Endothelial cell (in vitro differentiated cells): ENCODE results near the gene PPIA. TPM values are rescaled to one million over a fixed set of nuclear protein-coding genes. Genes with fewer than 3 reads are reported as not detected.
A peak's percentile ranks its signal among the peaks of the same experiment; 100 is the strongest.
"Not testable (repeated sequence)": the region's sequence is repeated elsewhere in the genome, so short reads cannot be mapped to it uniquely, and the experiment has no call there.

Source experiments
- DNase-seq: peaks from one replicate; pipeline ENCODE4 v3.0.0; 2021; ENCODE audit warnings: low spot score
- H3K27ac Mint-ChIP-seq: one replicate; pipeline ENCODE4 v1.8.0; 2021; ENCODE audit warnings: mixed read lengths, inconsistent platforms; ENCODE audit not compliant: unreplicated experiment
- H3K27me3 Mint-ChIP-seq: one replicate; pipeline ENCODE4 v1.8.0; 2021; ENCODE audit warnings: mild to moderate bottlenecking, moderate library complexity, mixed read lengths, inconsistent platforms; ENCODE audit not compliant: unreplicated experiment
- H3K36me3 Mint-ChIP-seq: one replicate; pipeline ENCODE4 v1.8.0; 2021; ENCODE audit warnings: mild to moderate bottlenecking, low read depth, mixed read lengths, inconsistent platforms; ENCODE audit not compliant: unreplicated experiment
- H3K4me1 Mint-ChIP-seq: one replicate; pipeline ENCODE4 v1.8.0; 2021; ENCODE audit warnings: mild to moderate bottlenecking, mixed read lengths, inconsistent platforms; ENCODE audit not compliant: unreplicated experiment
- H3K4me3 Mint-ChIP-seq: one replicate; pipeline ENCODE4 v1.8.0; 2021; ENCODE audit warnings: mild to moderate bottlenecking, mixed read lengths, inconsistent platforms; ENCODE audit not compliant: unreplicated experiment
- H3K9me3 Mint-ChIP-seq: one replicate; pipeline ENCODE4 v1.8.0; 2021; ENCODE audit warnings: mixed read lengths, inconsistent platforms; ENCODE audit not compliant: unreplicated experiment
- CTCF ChIP-seq: fragments of 200-600 bp; sonication (generic); IDR thresholded peaks from one replicate; pipeline ENCODE4 v1.5.0; 2021; ENCODE audit warnings: antibody characterized with exemption; ENCODE audit not compliant: unreplicated experiment
- total RNA-seq: library from RNA; stranded (reverse); fragmentation: NEBNext Ultra II Directional; extraction: Animal tissue kit (Norgen Biotek cat#: 25700); gene quantifications from one replicate; pipeline ENCODE4 v1.2.1, GENCODE V29; 2021; ENCODE audit not compliant: unreplicated experiment

The PPIA gene
- total RNA-seq, 1 donor from 2014 or later: 1,721 TPM

GRCh38 chr7:44845451-44845850 lies 49.0 kb downstream of the PPIA start:
- Mint-ChIP-seq H3K4me3 (no peak overlapping the region), H3K27me3 (peaks cover 3% of the 10 kb centered on the region), H3K9me3 (no peaks in the 10 kb centered on the region), H3K4me1 (peaks cover 21% of the 10 kb centered on the region), H3K36me3 (peaks cover 8% of the 10 kb centered on the region), H3K27ac (no peak overlapping the region)
- TF ChIP-seq CTCF: no peak
- no peak for DNase-seq

- Mint-ChIP-seq H3K4me1 (peaks cover 21% of the 10 kb centered on the region), H3K4me3 (peak overlapping the region; percentile 85)
- H3K9me3 Mint-ChIP-seq, H3K36me3 Mint-ChIP-seq, DNase-seq, H3K27ac Mint-ChIP-seq, H3K27me3 Mint-ChIP-seq: not testable (repeated sequence)
Observed at GRCh38 chr7:44846390-44846789, 49.9 kb downstream of the PPIA start.

GRCh38 chr7:44846816-44847508 lies 50.5 kb downstream of the PPIA start:
- Mint-ChIP-seq H3K27ac (peak overlapping the region; percentile 97), H3K4me1 (peaks cover 15% of the 10 kb centered on the region), H3K4me3 (peak overlapping the region; percentile 98), H3K36me3 (peaks cover 3% of the 10 kb centered on the region), H3K9me3 (no peaks in the 10 kb centered on the region), H3K27me3 (peaks cover 3% of the 10 kb centered on the region)
- no peak for DNase-seq
- no peak for TF ChIP-seq CTCF

- H3K4me3 Mint-ChIP-seq: peak overlapping the region; percentile 98
- H3K27ac Mint-ChIP-seq: peak overlapping the region; percentile 97
- H3K9me3 Mint-ChIP-seq: no peaks in the 10 kb centered on the region
- H3K4me1 Mint-ChIP-seq: peaks cover 15% of the 10 kb centered on the region
- peaks cover 3% of the 10 kb centered on the region for H3K27me3 Mint-ChIP-seq
- peak; percentile 95 for DNase-seq
- peaks cover 3% of the 10 kb centered on the region for H3K36me3 Mint-ChIP-seq
- peak; percentile 89 for TF ChIP-seq CTCF
Observed at GRCh38 chr7:44847509-44847919, 51.0 kb downstream of the PPIA start.

GRCh38 chr7:44847920-44848634 lies 51.6 kb downstream of the PPIA start, which contains the start of gene H2AZ2:
H2AZ2 (minus strand) TSS chr7:44848087; CDS start chr7:44847971, 116 bp downstream.
- Mint-ChIP-seq H3K27me3 (peaks cover 3% of the 10 kb centered on the region), H3K4me3 (peak within 1 kb of the TSS; percentile 98), H3K27ac (peak within 1 kb of the TSS; percentile 97), H3K36me3 (peaks cover 3% of the 10 kb centered on the region), H3K9me3 (no peaks in the 10 kb centered on the region), H3K4me1 (peaks cover 15% of the 10 kb centered on the region)
- DNase-seq: peak; percentile 99
- peak; percentile 59 for TF ChIP-seq CTCF
